Adrenal gland (tissue), 5 donors: ENCODE data around the gene INTS1.

Experiments
- CTCF ChIP-seq, 6 experiments: fragments of 450-650 bp in 4 of 6; fragments of 200-600 bp in 2 of 6; sonication (generic) in 1 of 6; IDR thresholded peaks; 1 replicate in 5 of 6; 2 replicates in 1 of 6; pipeline versions ENCODE4 v1.5.1 to v1.8.0; 2016 to 2021; ENCODE audit warnings: antibody characterized with exemption in 6 of 6, mild to moderate bottlenecking in 2 of 6, moderate library complexity in 1 of 6
- POLR2A ChIP-seq, 2 donors: fragments of 450-650 bp; IDR thresholded peaks; one replicate each; pipeline ENCODE4 v1.6.1; 2017; ENCODE audit warnings: antibody characterized with exemption in 2 of 2, mild to moderate bottlenecking in 2 of 2, moderate library complexity in 1 of 2
- donor health status: DM: no; HTN: no; CAD: no.

DNA sequence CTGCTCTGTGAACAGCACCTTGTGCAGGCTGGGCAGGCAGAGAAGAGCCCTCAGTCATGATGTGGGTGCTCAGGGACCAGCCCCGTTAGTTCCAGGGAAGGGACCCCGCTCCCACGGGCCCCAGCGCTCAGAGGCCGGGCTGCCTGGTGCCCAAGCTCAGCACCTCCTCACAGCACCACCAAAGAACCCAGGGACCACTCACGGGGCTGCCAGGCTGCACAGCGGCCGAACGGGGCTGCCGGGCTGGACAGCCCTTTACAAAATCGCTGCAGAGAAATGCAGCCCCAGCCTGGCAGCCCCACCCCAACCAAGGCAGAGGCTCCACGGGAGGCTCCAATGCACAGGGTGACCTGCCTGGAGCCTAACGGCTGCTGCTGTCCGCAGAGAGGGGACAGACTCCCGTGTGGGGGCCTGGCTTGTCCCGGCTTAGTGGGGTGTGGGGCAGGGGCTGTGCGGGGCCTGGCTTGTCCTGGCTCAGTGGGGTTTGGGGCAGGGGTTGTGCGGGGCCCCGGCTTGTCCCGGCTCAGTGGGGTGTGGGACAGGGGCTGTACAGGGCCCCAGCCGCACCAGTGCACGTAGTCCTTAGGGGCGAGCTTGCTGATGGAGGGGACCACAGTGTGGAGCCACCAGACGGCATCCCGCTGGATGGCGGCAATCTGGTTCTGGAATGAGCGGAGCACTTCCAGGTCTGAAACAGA lies 9.2 kb downstream of the INTS1 start:
- TF ChIP-seq CTCF (IDR thresholded peaks at IDR 0.05) (no peak), POLR2A (IDR thresholded peaks at IDR 0.05) (no peak)
